Gastrocnemius medialis (tissue), 4 donors: ENCODE measurements around the gene ATP1B3. TPM values are rescaled to one million over a fixed set of nuclear protein-coding genes. Genes with fewer than 3 reads are reported as not detected.

Experiments used
- ATAC-seq, 2 donors: fragments of 150-250 bp; one replicate each; pipeline ENCODE4 v1.9.1; 2016
- DNase-seq, 2 donors: peaks; one replicate each; pipeline ENCODE4 v3.0.0-alpha.2; 2019
- H3K27ac ChIP-seq, 4 donors: fragments of 200-600 bp; sonication (generic); 1 replicate in 1 of 4; 2 replicates in 3 of 4; pipeline ENCODE4 v1.5.1; 2016 to 2018; ENCODE audit warnings: mild to moderate bottlenecking in 2 of 4, moderate library complexity in 1 of 4
- H3K27me3 ChIP-seq, 3 donors: fragments of 200-600 bp; sonication (generic) in 2 of 3; 1 replicate in 1 of 3; 2 replicates in 2 of 3; pipeline versions ENCODE4 v1.5.1 to v1.6.0; 2016 to 2019; ENCODE audit warnings: mild to moderate bottlenecking in 1 of 3, moderate library complexity in 1 of 3
- H3K36me3 ChIP-seq, 2 donors: fragments of 200-600 bp; sonication (generic) in 1 of 2; one replicate each; pipeline ENCODE4 v1.5.1; 2017 to 2018
- H3K4me1 ChIP-seq, 2 donors: fragments of 200-600 bp; sonication (generic) in 1 of 2; one replicate each; pipeline ENCODE4 v1.5.1; 2016 to 2017; ENCODE audit warnings: mild to moderate bottlenecking in 2 of 2
- H3K4me3 ChIP-seq, 4 donors: fragments of 200-600 bp; sonication (generic) in 3 of 4; 1 replicate in 1 of 4; 2 replicates in 3 of 4; pipeline ENCODE4 v1.5.1; 2016 to 2019; ENCODE audit warnings: mild to moderate bottlenecking in 2 of 4
- H3K9me3 ChIP-seq, 3 donors: fragments of 200-600 bp; sonication (generic) in 2 of 3; 1 replicate in 1 of 3; 2 replicates in 2 of 3; pipeline ENCODE4 v1.5.1; 2016 to 2019
- CTCF ChIP-seq, 5 experiments: fragments of 450-650 bp in 3 of 5; fragments of 200-600 bp in 2 of 5; sonication (generic) in 2 of 5; IDR thresholded peaks in 4 of 5; conservative IDR thresholded peaks in 1 of 5; 1 replicate in 4 of 5; 2 replicates in 1 of 5; pipeline ENCODE4 v1.5.1; 2016 to 2019; ENCODE audit warnings: antibody characterized with exemption in 5 of 5, mild to moderate bottlenecking in 3 of 5, moderate library complexity in 3 of 5
- POLR2A ChIP-seq, 2 donors: fragments of 450-650 bp; IDR thresholded peaks; one replicate each; pipeline ENCODE4 v1.6.1; 2017; ENCODE audit warnings: antibody characterized with exemption in 2 of 2, mild to moderate bottlenecking in 2 of 2, moderate library complexity in 2 of 2
- in situ Hi-C, 4 donors: fragments of 200-750 bp; cut with MboI; loops; one replicate each; pipeline versions ENCODE4 v1.15.0 to v1.8.0; 2017; ENCODE audit warnings: low sequenced_read_pairs in 4 of 4
- intact Hi-C: fragments of 100-400 bp; cut with DNase I; formaldehyde crosslinking; loops from one replicate; pipeline ENCODE4 v1.15.1; 2023; ENCODE audit warnings: low total_unique reads
- total RNA-seq, 4 donors: library from RNA; depleted of rRNA; stranded (reverse); fragments of >200 nt; gene quantifications; one replicate each; pipeline versions ENCODE4 v1.1.0 to v1.2.3, GENCODE V29; 2016

ATP1B3 gene
- total RNA-seq, 4 donors from 2014 or later: 16.2 to 35.9 (median 17.6) TPM

DNA sequence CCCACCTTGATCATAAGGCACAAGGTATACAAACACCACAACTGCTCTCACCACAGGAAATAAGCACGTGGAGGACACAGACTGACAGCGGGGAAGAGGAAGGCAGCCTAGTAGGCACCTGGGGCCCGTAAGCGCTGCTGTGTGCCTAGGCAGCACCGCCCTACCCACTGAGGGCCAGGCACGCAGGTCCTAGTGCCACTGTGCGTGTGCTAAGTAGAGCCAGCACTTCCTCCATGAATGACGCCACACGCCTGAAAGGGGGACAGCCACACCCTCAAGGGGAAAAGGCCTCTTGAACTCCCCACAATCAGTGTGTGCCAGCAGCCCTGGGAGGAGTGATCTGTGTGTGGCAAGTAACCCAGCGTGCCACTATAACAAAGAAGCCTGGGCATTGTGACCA is 73.0 kb downstream of the ATP1B3 start:
- no peak overlapping the region for H3K27ac ChIP-seq
- no peak for TF ChIP-seq POLR2A (IDR thresholded peaks at IDR 0.05)
- no peak for TF ChIP-seq CTCF (IDR thresholded peaks at IDR 0.05 in 4 of 5, conservative IDR thresholded peaks at IDR 0.05 in 1 of 5)
- ATAC-seq (no peak), DNase-seq (no peak)
- in situ Hi-C loops: no loop called here
- intact Hi-C loops: no loop called here
- no peak overlapping the region for H3K4me3 ChIP-seq
- H3K27me3 ChIP-seq: no peaks in the 10 kb centered on the region
- no peaks in the 10 kb centered on the region for H3K4me1 ChIP-seq
- H3K9me3 ChIP-seq: no peaks in the 10 kb centered on the region
- H3K36me3 ChIP-seq: peaks cover 0 to 8% of the 10 kb centered on the region in 2 donors

DNA sequence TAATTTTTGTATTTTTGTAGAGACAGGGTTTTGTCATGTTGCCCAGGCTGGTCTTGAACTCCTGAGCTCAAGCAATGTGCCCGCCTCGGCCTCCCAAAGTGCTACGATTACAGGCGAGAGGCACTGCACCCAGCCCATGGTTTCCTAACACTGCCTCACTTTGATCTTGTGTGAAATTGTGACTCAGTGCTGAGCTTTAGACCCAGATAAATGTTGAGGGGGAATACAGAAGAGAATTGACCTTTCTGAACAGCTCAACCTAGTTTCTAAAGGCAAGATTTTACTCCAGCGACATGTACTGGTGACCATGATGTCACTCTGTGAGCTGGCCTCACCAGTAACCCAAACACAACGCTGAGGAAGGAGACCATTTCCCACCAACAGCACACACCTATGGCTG is 73.5 kb downstream of the ATP1B3 start:
- H3K36me3 ChIP-seq: peaks cover 0 to 8% of the 10 kb centered on the region in 2 donors
- intact Hi-C loops: no loop called here
- no peak for ATAC-seq

GRCh38 chr3:141950572-141951493 is 74.4 kb downstream of the ATP1B3 start:
- Histone ChIP-seq H3K4me3 (no peak overlapping the region), H3K9me3 (no peaks in the 10 kb centered on the region), H3K36me3 (peaks cover 0 to 8% of the 10 kb centered on the region in 2 donors), H3K4me1 (no peaks in the 10 kb centered on the region), H3K27ac (no peak overlapping the region), H3K27me3 (no peaks in the 10 kb centered on the region)
- TF ChIP-seq CTCF (IDR thresholded peaks at IDR 0.05 in 4 of 5, conservative IDR thresholded peaks at IDR 0.05 in 1 of 5): no peak
- no peak for TF ChIP-seq POLR2A (IDR thresholded peaks at IDR 0.05)
- intact Hi-C loops: no loop called here
- in situ Hi-C loops: loop anchor here in 3 of 4 donors (25.0 kb wide), 1 partner anchor 336 kb away; no protein-coding TSS in a partner anchor
- ATAC-seq (no peak), DNase-seq (no peak)

More for the DNA sequence above, 73.5 kb downstream of the ATP1B3 start:
- no peaks in the 10 kb centered on the region for H3K27me3 ChIP-seq
- H3K9me3 ChIP-seq: no peaks in the 10 kb centered on the region
- no peak overlapping the region for H3K27ac ChIP-seq
- in situ Hi-C loops: loop anchor here in 3 of 4 donors (25.0 kb wide), 1 partner anchor 337 kb away; no protein-coding TSS in a partner anchor
- no peaks in the 10 kb centered on the region for H3K4me1 ChIP-seq
- DNase-seq: no peak
- H3K4me3 ChIP-seq: no peak overlapping the region
- no peak for TF ChIP-seq CTCF (IDR thresholded peaks at IDR 0.05 in 4 of 5, conservative IDR thresholded peaks at IDR 0.05 in 1 of 5)
- no peak for TF ChIP-seq POLR2A (IDR thresholded peaks at IDR 0.05)

DNA sequence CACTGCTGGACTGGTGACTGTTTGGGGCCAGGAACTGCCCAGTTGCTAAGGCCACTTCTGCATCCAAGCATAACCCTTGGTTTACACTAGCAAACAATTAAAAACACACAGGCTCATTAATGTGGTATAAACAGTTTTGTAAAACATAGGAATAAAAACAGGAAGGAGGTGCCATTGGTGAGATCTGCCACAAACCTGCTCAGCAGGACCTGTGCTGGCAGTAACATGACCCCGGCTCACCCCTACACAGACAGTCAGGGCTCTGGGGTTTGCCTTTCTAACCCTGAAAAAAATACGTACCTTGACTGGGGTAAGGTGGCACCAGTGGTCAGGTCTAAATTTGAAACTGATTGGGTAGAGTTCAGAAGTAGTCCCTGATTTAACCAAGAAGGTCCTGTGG is 76.2 kb downstream of the ATP1B3 start:
- TF ChIP-seq POLR2A (IDR thresholded peaks at IDR 0.05) (no peak), CTCF (IDR thresholded peaks at IDR 0.05 in 4 of 5, conservative IDR thresholded peaks at IDR 0.05 in 1 of 5) (no peak)
- Histone ChIP-seq H3K9me3 (no peaks in the 10 kb centered on the region), H3K27me3 (no peaks in the 10 kb centered on the region), H3K4me3 (no peak overlapping the region), H3K27ac (no peak overlapping the region), H3K36me3 (peaks cover 0 to 8% of the 10 kb centered on the region in 2 donors), H3K4me1 (no peaks in the 10 kb centered on the region)
- in situ Hi-C loops: loop anchor here in 3 of 4 donors (25.0 kb wide), 1 partner anchor 335 kb away; no protein-coding TSS in a partner anchor
- DNase-seq (no peak), ATAC-seq (no peak)
- intact Hi-C loops: no loop called here
